ENCODE measurements around the gene NEDD4L.

NEDD4L gene

DNA sequence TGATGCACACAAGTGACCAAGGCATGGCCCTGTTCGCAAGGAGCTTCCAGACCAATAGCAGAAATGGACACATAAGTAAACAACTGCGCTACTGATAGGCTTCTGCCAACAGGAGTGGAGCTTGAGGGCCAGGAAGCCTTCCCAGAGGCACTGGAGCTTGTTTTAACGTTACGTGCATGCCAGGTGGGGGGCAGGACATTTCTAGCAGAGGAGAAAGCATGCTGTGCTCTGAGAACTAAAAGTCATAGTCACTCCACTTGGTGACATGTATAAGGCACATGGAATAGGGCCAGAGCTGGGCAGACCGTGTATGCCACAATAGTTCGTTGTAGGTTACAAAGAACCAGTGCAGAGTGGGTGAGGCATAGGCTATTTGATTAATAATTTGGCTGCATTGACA is 184.2 kb downstream of the NEDD4L start:
- H3K9me3 Mint-ChIP-seq (ENCODE audit: low read depth) = no peaks in the 10 kb centered on the region
- no peak overlapping the region for H3K27ac Mint-ChIP-seq
- H3K4me3 Mint-ChIP-seq = no peak overlapping the region
- peaks cover 1% of the 10 kb centered on the region for H3K27me3 Mint-ChIP-seq
- no peaks in the 10 kb centered on the region for H3K36me3 Mint-ChIP-seq
- peaks cover 4% of the 10 kb centered on the region for H3K4me1 Mint-ChIP-seq (ENCODE audit: low read depth)

DNA sequence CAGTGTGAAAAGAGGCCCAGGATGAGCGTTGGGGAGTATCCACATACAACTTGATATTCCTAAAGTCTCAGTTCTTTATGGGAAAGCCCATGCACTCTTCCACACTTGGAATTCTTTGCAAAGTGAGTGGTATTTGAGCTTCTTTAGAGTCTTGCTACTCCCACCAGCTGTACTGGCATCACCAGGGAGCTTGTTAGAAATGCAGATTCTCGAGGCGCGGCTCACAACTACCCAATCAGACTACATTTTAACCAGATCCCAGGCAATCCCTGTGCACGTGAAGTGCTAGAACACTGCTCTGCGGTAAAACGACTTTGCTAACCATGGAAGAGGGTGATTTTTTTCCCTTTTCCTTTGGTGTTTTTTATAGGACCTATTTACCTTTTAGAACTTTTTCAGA is 184.7 kb downstream of the NEDD4L start:
- Mint-ChIP-seq H3K27ac (no peak overlapping the region), H3K27me3 (no peaks in the 10 kb centered on the region), H3K4me1 (ENCODE audit: low read depth) (peaks cover 2% of the 10 kb centered on the region), H3K36me3 (no peaks in the 10 kb centered on the region), H3K9me3 (ENCODE audit: low read depth) (no peaks in the 10 kb centered on the region), H3K4me3 (no peak overlapping the region)

DNA sequence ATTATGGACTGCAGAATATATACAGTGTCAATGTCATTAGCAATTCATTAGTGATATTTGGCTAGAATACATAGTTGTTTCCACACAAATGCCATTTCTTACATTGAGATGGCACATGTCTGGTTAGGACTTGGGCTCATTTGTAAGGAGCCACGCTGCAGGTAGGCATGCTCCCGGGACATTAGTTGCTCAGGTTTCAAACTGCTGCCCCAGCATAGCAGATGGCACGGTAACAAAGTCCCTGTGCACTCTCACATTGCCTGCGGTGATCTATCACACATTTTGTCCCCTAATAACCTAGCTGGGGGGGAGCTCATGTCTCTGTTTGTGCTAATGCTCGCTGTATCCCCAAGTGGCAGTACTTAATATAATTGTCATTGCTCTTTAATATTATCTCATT is 185.1 kb downstream of the NEDD4L start:
- H3K36me3 Mint-ChIP-seq = no peaks in the 10 kb centered on the region
- H3K9me3 Mint-ChIP-seq (ENCODE audit: low read depth) = no peaks in the 10 kb centered on the region
- no peaks in the 10 kb centered on the region for H3K27me3 Mint-ChIP-seq
- no peak overlapping the region for H3K4me3 Mint-ChIP-seq
- H3K27ac Mint-ChIP-seq = no peak overlapping the region
- H3K4me1 Mint-ChIP-seq (ENCODE audit: low read depth) = peaks cover 2% of the 10 kb centered on the region

DNA sequence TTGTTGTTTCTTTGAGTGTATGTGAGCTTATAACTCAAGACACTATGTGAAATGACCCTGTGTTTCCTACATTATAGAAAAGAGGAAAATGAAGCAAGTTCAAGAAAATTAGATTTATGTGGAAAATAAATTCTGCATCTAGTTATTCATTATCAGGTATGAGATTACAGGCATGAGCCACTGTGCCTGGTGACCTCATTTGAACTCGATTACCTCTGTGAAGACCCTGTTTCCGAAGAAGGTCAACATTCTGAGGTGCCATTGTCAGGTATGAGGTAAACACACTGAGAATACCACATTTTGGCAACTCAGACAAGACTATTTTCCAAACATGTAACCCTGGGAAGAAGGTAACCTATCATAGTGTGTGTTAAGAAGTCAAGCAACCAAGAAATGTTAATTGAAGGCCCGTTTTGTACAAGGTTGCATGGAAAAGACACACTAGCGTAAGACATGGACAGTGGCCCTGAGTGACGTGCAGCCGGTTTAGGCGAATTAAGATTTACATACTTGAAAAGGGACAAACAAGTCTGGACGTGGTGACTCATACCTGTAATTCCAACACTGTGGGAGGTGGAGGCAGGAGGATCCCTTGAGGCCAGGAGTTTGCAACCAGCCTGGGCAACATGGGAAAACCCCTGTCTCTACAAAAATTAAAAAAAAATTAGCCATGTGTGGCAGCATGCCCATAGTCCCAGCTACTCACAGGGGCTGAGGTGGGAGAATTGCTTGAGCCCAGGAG is 186.6 kb downstream of the NEDD4L start:
- H3K9me3 Mint-ChIP-seq (ENCODE audit: low read depth) = no peaks in the 10 kb centered on the region
- H3K27ac Mint-ChIP-seq = no peak overlapping the region
- no peaks in the 10 kb centered on the region for H3K4me1 Mint-ChIP-seq (ENCODE audit: low read depth)
- no peaks in the 10 kb centered on the region for H3K27me3 Mint-ChIP-seq
- no peaks in the 10 kb centered on the region for H3K36me3 Mint-ChIP-seq
- no peak overlapping the region for H3K4me3 Mint-ChIP-seq

DNA sequence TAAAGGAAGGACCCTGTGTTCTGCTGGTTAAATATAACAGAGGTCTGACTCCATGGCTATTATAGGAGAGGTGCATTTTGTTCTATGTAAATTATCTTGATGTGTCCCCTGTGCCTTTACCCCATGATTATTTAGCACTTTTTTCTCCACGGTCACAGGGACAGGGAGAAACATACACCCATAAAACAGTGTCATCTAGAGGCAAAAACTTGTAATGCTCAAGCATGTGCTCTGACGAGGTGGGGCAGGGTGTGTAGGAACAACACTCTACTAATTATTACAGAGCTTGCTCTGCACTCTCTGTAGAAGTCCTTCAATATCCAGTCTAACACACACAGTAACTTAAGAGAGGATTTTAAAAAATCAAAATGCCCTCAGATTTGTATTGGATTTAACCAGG is 187.9 kb downstream of the NEDD4L start:
- Mint-ChIP-seq H3K36me3 (no peaks in the 10 kb centered on the region), H3K27ac (no peak overlapping the region), H3K27me3 (no peaks in the 10 kb centered on the region), H3K4me3 (no peak overlapping the region), H3K4me1 (ENCODE audit: low read depth) (no peaks in the 10 kb centered on the region), H3K9me3 (ENCODE audit: low read depth) (no peaks in the 10 kb centered on the region)

DNA sequence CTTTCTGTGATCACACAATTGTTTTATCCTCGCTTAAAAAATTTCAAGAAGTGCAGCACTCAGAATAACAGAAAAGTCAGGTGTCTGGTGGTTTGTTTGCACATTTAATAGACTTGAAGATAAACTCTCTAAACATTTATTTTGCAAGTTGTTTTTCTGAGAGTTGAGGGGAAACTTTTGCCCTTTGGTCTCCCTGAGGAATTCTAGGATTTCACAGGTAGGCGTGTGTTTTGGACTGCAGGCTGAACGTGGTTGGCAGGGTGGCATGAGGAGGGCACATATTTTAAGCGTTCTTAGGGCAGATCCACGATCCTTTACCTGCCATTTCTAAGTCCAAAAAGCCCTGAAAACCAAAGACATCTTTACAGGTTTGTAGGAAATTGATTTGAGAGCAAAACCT is 188.6 kb downstream of the NEDD4L start:
- H3K9me3 Mint-ChIP-seq (ENCODE audit: low read depth) = no peaks in the 10 kb centered on the region
- no peak overlapping the region for H3K4me3 Mint-ChIP-seq
- H3K4me1 Mint-ChIP-seq (ENCODE audit: low read depth) = no peaks in the 10 kb centered on the region
- H3K27me3 Mint-ChIP-seq = no peaks in the 10 kb centered on the region
- no peak overlapping the region for H3K27ac Mint-ChIP-seq
- H3K36me3 Mint-ChIP-seq = no peaks in the 10 kb centered on the region

DNA sequence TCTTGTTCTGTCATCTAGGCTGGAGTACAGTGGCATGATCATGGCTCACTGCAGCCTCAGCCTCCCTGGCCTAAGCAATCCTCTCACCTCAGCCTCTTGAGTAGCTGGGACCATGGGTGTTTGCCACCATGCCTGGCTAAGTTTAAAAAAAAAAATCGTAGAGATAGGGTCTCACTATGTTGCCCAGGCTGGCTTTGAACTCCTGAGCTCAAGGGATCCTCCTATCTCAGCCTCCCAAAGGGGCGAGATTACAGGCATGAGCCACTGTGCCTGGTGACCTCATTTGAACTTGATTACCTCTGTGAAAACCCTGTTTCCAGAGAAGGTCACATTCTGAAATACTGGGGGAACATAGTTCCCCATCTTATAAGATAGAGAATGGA is 190.3 kb downstream of the NEDD4L start:
- Mint-ChIP-seq H3K27ac (no peak overlapping the region), H3K36me3 (no peaks in the 10 kb centered on the region), H3K9me3 (ENCODE audit: low read depth) (no peaks in the 10 kb centered on the region), H3K4me3 (no peak overlapping the region), H3K4me1 (ENCODE audit: low read depth) (no peaks in the 10 kb centered on the region), H3K27me3 (no peaks in the 10 kb centered on the region)

DNA sequence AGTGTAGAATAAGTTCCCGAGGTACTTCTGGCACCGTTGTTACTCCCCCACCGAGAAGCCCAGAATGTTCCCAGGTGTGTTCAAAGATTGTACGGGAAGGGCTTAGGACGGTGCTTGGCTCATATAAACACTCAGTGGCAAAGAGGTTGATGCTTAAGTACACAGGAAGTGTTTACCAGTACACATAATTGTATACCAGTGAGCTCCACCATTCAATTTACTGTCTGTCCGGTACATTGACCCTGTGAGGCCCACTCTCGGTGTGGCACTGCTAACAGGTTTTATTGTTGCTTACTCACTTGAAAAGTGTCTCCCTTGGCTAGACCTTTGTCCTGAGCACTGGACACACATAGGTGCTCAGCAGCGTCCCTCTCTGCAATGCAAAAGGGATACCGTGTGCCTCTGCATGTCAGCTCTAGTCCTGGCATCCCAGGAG is 191.0 kb downstream of the NEDD4L start:
- Mint-ChIP-seq H3K4me1 (ENCODE audit: low read depth) (no peaks in the 10 kb centered on the region), H3K27me3 (no peaks in the 10 kb centered on the region), H3K36me3 (no peaks in the 10 kb centered on the region)

DNA sequence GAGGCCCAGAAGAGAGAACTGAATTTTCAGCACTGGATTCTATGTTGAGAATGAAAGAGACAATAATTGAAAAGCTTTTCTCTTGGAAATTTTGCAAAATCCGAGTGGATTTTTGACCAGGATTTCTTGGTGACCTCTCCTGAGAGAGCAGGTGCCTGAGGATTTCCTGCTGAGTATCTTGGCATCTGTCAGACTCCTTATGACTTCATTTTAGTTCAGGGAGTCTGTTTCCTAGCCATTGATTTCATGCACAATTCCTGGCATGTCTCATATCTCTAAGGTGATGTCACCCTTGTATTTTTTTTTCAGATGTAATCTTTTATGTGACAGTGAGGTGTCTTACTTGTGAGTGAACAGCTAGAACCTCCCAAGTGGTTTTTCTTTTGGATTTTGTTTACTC is 195.9 kb downstream of the NEDD4L start:
- Mint-ChIP-seq H3K4me3 (no peak overlapping the region), H3K27me3 (no peaks in the 10 kb centered on the region), H3K4me1 (ENCODE audit: low read depth) (no peaks in the 10 kb centered on the region), H3K9me3 (ENCODE audit: low read depth) (no peaks in the 10 kb centered on the region), H3K27ac (no peak overlapping the region), H3K36me3 (no peaks in the 10 kb centered on the region)

More for the DNA sequence above, 191.0 kb downstream of the NEDD4L start:
- Mint-ChIP-seq H3K4me3 (no peak overlapping the region), H3K9me3 (ENCODE audit: low read depth) (no peaks in the 10 kb centered on the region), H3K27ac (peak overlapping the region; percentile 50)

DNA sequence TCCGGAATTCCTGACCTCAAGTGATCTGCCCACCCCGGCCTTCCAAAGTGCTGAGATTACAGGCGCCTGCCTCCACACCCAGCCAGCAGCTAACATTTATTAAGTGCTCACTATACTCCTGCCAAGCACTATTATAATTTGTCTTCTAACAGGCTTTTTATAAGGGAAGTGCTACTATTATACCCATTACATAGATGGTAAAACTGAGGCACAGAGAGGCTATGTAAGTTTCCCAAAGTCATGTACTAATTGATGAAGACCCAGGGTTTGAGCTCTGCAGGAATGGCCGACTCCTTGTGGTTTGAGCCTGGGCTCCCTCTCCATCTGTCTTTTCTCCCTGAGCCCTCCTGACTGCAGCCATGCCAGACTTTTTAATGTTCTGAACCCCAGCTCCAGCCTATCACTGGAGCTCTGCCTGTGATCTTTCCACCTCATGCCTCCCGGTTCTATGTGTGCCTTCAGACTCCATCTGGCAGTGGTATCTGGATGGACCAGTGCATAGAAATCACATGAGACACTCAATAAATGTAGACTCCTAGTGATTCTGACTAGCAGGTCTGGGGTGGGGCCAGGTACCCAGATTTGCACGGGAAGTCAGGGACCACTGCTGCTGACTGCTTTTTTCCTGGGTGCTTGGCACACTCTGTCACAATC is 197.1 kb downstream of the NEDD4L start:
- no peaks in the 10 kb centered on the region for H3K27me3 Mint-ChIP-seq
- no peak overlapping the region for H3K27ac Mint-ChIP-seq
- H3K9me3 Mint-ChIP-seq (ENCODE audit: low read depth) = no peaks in the 10 kb centered on the region
- no peak overlapping the region for H3K4me3 Mint-ChIP-seq
- no peaks in the 10 kb centered on the region for H3K4me1 Mint-ChIP-seq (ENCODE audit: low read depth)
- no peaks in the 10 kb centered on the region for H3K36me3 Mint-ChIP-seq

DNA sequence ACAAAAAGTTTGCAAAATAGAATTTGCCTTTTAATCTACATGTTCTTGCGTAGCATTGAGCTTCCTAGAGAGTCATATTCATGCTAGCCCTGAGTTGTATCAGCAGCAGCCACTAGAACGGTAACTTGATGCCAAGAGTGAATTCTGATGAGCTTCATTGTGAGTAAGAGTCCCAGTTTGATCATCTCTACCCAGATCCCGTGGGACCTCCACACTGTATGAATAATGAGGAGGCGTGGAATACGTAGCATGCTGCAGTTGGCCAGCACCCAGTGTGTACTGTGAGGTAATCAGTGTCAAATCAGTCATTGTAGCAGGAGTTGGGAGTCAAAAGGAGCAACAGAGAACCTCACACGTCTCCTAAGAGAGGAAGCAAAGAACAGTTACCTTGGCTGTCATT is 197.9 kb downstream of the NEDD4L start:
- Mint-ChIP-seq H3K9me3 (ENCODE audit: low read depth) (no peaks in the 10 kb centered on the region), H3K36me3 (no peaks in the 10 kb centered on the region), H3K4me1 (ENCODE audit: low read depth) (no peaks in the 10 kb centered on the region), H3K4me3 (no peak overlapping the region), H3K27me3 (no peaks in the 10 kb centered on the region), H3K27ac (no peak overlapping the region)

DNA sequence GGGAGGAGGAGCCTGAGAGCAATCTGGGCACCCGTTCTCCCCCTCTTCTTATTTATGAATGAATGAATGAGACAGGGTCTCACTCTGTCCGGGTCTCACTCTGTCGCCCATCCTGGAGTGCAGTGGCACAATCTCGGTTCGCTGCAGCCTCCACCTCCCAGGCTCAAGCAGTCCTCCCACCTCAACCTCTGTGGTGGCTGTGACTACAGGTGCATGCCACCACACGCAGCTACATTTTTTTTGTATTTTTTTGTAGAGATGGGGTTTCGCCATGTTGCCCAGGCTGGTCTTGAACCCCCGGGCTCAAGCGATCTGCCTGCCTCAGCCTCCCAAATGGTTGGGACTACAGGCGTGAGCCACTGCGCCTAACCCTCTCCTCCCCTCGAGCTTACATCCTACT is 198.4 kb downstream of the NEDD4L start:
- Mint-ChIP-seq H3K9me3 (ENCODE audit: low read depth) (no peaks in the 10 kb centered on the region), H3K36me3 (no peaks in the 10 kb centered on the region), H3K4me1 (ENCODE audit: low read depth) (no peaks in the 10 kb centered on the region), H3K4me3 (no peak overlapping the region), H3K27me3 (no peaks in the 10 kb centered on the region), H3K27ac (no peak overlapping the region)

DNA sequence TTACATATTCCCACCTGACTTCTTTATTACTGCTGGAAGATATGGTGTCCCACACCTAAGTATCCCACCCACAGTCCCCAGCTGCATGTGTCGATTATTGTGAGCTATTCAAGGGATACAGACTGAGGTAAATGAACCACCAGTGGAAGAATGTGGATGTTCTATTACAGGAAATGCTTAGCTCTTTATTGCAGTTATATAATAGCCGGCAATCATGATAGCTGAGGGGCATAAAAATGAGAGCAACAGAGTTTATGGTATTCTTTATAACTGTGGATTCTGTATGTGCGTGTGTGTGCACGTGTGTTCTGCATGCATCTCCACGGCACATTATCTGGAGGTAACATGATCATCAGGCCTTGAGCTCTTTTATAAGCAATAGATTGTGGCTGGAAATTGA is 198.9 kb downstream of the NEDD4L start:
- Mint-ChIP-seq H3K9me3 (ENCODE audit: low read depth) (no peaks in the 10 kb centered on the region), H3K36me3 (no peaks in the 10 kb centered on the region), H3K27ac (no peak overlapping the region), H3K27me3 (no peaks in the 10 kb centered on the region), H3K4me1 (ENCODE audit: low read depth) (no peaks in the 10 kb centered on the region), H3K4me3 (no peak overlapping the region)

DNA sequence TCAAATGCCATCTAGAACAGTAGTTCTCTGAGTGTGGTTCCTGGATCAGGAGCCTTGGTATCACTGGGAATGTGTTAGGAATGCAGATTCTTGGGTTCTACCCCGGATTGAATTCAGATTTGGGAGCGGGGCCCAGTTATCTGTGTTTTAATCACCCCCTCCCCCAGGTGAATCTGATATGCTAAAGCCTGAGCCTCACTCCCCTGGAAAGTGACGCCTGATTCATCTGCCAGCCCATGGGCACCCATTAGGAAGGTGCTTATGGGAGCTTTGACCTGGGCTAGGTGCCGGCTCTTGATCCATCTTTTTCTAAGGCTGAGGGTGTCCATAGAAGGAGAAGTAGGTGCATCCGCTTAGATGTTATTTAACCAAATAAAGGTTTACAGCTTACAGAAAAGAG is 199.4 kb downstream of the NEDD4L start:
- no peaks in the 10 kb centered on the region for H3K36me3 Mint-ChIP-seq
- no peak overlapping the region for H3K4me3 Mint-ChIP-seq
- no peaks in the 10 kb centered on the region for H3K9me3 Mint-ChIP-seq (ENCODE audit: low read depth)
- no peaks in the 10 kb centered on the region for H3K4me1 Mint-ChIP-seq (ENCODE audit: low read depth)
- H3K27me3 Mint-ChIP-seq = no peaks in the 10 kb centered on the region
- H3K27ac Mint-ChIP-seq = no peak overlapping the region

DNA sequence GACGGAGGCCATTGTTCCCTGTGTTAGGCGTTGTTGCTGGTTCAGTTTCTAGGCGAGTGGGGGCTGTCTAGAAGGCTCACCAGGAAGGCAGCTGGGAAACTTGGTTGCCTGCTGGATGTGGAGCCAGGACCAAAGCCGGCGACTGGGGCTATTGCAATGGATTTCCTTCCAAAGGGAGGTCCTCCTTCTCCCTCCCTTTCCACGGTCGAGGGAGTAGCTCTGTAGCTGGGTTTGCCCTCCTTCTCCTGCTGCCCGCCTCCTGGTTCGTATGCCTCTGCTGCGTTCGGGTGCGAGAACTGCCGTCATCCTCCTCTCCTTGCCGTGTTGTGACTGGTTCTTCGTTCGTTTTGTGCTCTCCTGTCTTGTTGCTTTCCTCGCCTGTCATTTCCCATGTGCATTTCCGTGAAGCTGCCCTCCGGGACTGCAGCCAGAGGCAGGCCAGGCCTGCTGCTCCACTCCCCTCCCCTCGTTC is 203.4 kb downstream of the NEDD4L start:
- H3K27me3 Mint-ChIP-seq = no peaks in the 10 kb centered on the region
- H3K4me1 Mint-ChIP-seq (ENCODE audit: low read depth) = no peaks in the 10 kb centered on the region
- no peak overlapping the region for H3K4me3 Mint-ChIP-seq
- H3K9me3 Mint-ChIP-seq (ENCODE audit: low read depth) = no peaks in the 10 kb centered on the region
- H3K27ac Mint-ChIP-seq = no peak overlapping the region
- H3K36me3 Mint-ChIP-seq = peaks cover 2% of the 10 kb centered on the region

DNA sequence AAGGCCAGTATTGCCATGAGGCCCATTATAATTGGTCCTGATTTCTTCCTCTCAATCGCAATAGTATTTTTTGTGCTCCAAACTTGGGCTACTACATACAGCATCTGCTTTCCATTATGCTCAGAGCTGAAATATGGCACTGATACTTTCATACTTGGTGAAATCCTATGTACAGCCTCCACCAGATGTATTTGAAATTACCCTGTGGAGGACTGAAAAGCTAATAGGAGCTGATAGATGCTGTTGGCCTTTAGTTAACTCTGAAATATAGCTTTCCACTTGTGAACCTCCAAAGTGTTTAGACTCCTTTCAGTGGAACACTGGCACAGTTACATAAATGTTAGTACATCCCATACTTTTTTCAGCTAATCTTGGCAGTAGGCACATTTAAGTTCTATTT is 205.7 kb downstream of the NEDD4L start:
- H3K36me3 Mint-ChIP-seq = peaks cover 2% of the 10 kb centered on the region
- no peaks in the 10 kb centered on the region for H3K27me3 Mint-ChIP-seq
- H3K4me3 Mint-ChIP-seq = no peak overlapping the region
- no peaks in the 10 kb centered on the region for H3K4me1 Mint-ChIP-seq (ENCODE audit: low read depth)
- no peaks in the 10 kb centered on the region for H3K9me3 Mint-ChIP-seq (ENCODE audit: low read depth)
- no peak overlapping the region for H3K27ac Mint-ChIP-seq
